Cardiac septum (tissue), 1 donor: Measurements from ENCODE around the gene CATSPER3. TPM values are rescaled to one million over a fixed set of nuclear protein-coding genes. Genes with fewer than 3 reads are reported as not detected.

ENCODE experiments used
- DNase-seq: peaks from one replicate; pipeline ENCODE4 v3.0.0-alpha.2; 2020; ENCODE audit warnings: low spot score
- intact Hi-C: fragments of 100-400 bp; cut with DNase I; formaldehyde crosslinking; loops from one replicate; pipeline ENCODE4 v1.14.0; 2022
- total RNA-seq: library from RNA; stranded (reverse); fragmentation: NEBNext Ultra II Directional; extraction: Animal tissue kit (Norgen Biotek cat#: 25700); gene quantifications from one replicate; pipeline ENCODE4 v1.2.1, GENCODE V29; 2021
- donor health status: DM: no; HTN: no; CAD: no.

The CATSPER3 gene
- total RNA-seq, 1 donor from 2014 or later = 0.54 TPM

DNA sequence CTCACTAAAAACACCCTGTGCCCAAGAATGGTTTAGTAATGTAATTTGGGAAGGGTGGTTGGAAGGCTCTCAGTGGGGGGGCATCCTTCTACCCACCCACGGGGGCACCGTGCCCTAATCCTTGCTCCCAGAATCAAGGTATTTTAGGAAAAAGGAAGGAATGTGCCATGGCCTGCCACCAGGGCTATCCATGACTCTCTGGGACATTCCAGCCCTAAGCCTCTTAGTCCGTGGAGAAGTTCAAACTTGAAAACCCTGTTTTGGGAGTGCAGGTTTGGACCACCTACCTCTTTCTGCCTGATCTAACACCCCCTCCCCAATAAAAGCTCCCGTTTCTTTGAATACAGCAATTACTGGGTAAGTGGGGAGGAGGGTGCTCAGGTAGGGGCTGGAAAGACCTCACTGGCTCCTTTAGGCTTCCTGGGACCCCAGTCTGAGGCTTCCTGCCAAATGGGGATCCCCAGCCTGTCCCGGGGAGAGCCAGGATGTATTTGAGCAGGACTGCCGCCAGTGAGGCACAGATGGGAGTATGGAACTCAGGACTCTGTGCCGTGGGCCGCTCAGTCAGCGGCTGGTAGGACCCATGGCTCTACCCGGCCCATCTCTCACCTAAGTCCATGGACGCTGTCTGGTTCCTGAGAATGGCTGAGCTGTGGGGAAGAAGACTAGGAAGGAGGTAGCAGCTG is 70.0 kb downstream of the CATSPER3 start:
- intact Hi-C loops = no loop called here

DNA sequence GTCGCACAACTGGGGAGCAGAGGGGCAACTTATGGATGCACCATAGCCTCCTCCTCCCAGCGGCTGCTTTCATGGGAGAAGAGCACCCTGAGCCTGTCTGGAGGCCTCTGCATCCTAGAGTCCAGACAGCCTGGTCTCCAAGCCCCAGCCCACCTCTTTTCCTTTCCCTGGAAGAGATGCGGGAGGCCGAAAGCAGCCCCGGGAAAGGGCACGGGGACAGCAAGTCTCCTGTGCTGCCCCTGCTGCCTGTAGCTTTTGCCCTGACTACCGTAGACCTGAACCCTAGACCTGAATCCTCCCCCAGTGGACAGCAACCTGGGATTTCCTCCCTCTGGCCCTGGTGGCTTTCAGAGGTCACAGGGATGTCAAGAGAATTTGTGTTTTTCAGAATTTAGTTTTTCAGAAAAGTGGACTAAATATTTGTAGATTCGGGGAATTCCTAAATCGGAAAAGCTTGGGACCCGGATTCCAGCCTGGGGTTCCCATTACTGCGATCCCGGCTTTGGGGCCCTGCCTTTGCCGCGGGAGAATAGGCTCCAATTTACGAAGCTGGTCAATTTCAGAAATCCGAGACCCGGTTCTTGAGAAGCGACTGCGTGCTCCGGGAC is 70.6 kb downstream of the CATSPER3 start:
- intact Hi-C loops = no loop called here

More for the DNA sequence above, 70.0 kb downstream of the CATSPER3 start:
- no peak for DNase-seq

DNA sequence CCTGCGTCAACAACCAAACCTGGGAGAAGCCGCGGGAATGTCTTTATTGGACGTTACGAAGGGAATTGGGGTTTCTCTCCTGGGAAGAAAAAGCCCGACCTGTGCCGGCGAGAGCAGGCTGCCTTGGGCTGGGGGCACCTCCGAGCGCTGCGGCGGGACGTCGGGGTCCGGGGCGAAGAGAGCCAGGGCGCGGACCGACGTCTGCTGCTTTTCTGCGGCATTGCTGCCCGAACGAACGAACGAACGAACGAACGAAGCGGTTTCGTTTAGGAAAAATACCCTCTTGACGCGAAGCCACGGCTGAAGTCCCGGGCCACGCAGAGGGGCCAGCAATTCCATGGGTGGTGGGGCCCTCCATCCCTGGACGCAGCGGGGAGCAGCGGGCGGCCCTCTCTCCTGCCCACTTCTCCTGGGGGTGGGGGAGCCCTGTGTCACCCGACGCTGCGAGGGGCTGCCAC is 71.1 kb downstream of the CATSPER3 start:
- no peak for DNase-seq
- intact Hi-C loops = no loop called here

More for the DNA sequence above, 70.6 kb downstream of the CATSPER3 start:
- DNase-seq = no peak

DNA sequence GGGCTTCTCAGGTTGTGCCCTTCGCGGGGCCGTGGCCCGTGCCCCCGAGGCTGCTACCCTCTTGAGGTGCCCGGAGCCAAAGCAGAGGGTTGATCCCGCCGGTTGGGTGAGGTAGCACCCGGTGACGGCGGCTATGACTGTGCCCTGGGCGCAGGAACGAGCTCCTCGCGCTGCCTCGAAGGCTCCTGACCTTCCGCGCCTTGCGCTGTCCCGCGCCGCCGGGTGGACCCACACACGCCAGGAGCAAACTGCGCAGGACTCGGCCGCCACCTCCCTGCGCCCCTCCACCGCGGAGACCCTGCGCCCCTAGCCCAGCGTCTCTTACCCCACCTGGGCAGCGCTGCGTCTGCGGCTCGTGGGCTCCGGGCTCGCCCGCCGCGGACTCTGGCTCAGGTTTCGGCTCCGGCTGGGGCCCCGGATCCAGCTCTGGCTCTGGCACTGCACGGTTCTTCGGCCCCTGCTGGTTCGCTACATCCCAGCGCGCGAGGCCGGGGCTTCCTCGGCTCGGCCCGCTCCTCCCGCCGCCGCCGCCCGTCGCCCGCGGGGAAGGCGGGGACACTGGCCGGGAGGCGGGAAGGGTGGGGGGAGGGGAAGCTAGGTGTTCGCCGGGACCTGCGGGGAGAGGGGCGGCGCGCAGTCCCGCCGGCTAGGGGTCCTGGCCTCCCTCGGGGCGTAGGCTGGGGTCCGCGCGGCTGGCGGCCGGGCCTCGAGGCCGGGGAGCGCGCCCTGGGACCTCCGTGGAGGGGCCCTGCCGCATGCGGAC is 71.7 kb downstream of the CATSPER3 start:
- intact Hi-C loops = no loop called here
- no peak for DNase-seq

DNA sequence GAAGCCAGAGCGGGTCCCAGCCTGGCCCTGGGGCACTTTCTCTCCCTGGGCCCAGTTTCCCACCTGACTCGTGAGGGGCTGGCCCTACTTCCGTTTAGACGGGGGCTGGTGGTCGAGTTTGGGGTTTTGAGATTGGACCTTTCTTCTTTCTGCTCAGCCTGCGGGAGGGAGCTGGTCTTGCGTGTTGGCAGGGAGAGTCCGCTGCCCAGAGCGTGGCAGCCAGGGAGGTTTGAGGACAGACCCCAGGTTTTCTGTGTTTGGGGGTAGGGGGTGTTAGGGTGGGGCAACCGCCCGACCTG is 72.3 kb downstream of the CATSPER3 start:
- DNase-seq = no peak
- intact Hi-C loops = no loop called here

DNA sequence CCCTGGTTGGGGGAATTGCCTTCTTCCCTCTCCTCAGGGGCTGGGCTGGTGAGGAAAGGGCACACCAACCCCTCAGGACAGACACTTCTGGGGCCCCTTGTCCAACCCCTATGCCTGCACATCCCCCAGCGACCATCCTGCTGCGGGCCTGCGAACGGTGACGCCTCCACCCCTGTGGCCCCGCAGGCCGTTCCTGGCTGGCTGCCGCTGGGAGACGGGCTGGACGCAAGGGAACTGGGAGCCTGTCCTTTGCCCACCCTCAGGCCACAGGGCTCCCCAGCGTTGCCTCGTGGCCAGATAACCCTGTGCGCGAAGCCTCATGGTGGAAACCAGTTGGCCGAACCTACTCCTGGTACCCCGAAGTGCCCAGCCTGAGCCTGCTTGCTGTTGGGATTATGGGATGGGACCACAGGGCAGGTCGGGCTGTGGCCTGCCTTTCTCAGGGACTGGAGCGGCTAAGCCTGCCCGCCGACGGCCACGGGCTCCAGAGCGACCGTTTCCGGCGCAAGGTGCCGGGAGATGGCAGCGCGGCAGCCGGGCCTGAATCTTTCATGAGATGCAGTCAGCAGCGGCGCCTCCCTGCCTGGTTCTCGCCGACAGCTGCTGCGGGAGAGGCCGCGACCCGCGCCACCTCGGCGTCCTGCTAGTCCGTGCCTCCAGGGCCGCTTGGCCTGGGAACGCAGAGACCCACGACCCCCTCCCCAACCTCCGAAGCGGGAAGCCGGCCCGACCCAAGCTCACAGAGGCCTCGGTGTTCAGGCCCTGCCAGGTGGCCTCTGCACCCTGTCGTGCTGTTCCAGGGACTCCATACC is 72.8 kb downstream of the CATSPER3 start:
- intact Hi-C loops = no loop called here
- no peak for DNase-seq

DNA sequence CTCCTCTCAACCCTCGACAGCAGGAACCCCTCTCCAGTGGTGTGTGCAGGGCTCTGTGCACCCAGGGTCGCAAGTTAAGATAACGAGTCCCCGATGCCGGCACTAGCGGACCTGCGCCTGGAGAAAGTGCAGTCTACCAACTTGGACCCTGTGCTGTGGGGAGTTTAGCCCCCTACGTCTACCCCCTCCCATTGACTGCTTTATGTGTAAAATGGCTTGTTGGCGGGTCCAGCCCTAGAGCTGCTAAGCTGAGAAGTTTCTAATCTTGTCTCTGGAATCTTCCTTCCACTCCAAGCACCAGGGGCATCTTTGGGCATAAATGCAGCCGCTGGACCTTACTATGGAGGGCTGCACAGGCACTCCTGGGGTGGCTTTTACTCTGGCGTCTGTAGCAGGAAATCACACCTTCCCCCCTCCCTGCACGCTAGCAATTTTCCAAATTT is 73.5 kb downstream of the CATSPER3 start:
- intact Hi-C loops = no loop called here
- no peak for DNase-seq

DNA sequence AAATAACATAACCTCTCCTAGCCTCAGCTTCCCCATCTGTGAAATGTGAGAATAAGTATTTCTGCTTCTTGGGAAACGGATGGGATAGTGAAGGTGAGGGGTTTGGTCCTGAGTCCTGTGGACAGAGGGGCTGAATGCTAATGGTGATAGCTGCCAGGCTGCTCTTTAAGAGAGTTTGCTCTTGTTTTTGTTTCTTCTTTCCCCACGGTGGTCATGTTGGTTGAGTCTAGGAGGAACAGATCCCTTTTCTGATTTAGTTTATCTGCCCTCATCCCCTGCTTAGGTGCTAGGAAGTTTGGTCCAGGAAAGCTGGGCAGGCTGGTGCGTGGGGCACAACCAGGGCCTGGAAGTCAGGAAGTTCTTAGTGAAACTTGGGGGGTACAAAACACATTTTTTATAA is 74.0 kb downstream of the CATSPER3 start:
- intact Hi-C loops = no loop called here

DNA sequence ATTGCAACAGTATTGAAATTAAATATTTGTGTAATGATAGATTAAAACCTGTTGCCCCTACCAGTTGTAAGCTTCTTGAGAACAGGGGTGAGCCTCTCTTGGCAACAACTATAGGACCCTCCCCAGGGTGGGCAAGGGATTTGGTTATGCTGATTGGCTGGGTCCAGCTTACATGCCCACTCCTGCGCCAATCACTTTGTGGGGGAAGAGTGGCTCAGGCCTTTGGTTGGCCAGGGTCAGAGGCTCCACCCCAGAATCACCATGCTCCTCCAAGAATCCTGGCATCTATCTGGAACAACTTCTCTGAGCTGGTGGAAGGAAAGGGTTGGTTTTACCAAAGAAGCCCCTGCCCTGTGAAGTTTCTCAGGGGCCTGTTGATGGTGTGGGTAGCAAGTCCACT is 74.9 kb downstream of the CATSPER3 start:
- no peak for DNase-seq
- intact Hi-C loops = no loop called here

More for the DNA sequence above, 74.0 kb downstream of the CATSPER3 start:
- DNase-seq = no peak

DNA sequence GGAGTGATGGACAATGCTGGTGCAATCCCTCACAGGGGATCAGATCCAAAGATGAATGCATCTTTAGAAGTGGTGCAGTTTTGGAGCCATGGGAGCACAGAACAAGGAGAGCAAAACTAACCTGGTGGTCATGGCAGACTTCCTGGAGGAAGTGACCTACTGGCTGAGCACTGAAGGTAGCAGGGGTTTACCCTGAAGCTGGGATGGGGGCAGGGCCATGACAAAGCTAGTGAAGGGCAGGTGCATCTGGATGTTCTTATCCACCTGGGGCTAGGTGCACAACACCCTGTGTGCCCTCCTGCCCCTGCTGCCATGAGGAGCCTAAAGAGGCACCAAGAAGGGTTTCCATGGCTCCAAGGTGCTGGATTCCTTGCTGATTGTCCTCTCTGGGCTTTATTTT is 77.8 kb downstream of the CATSPER3 start:
- no peak for DNase-seq
- intact Hi-C loops = no loop called here

DNA sequence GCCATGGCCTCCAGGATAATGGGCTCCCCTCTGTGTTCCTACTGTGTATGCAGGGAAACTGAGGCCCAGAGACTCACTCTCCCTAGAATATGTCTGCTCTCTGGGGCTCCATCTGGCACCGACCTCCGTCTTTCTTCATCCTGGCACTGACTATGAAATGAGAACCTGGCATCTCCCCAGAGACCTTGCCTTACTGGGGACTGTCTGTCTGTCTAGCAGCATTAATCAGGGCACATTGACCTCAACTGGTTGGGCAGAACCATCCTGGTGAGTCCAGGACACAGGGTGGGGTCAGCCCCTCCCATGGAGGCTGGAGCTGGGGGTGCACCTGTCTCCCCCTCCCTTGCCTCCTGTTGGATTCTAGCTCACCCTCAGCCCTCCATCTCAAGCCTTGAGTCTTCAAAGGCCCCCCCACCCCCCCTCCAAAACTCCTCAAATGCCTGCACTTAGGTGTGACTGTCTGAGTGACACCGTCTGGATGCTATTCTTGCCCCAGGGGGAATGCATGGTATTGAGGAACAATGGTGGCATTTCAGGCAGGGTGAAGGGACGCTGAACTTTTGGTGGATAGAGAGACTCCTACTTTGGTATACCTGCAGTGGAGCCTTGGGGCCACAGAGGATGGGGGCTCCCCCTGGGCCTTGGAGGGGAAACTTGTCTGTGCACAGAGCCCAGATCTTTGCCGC is 79.1 kb downstream of the CATSPER3 start:
- no peak for DNase-seq
- intact Hi-C loops = no loop called here

DNA sequence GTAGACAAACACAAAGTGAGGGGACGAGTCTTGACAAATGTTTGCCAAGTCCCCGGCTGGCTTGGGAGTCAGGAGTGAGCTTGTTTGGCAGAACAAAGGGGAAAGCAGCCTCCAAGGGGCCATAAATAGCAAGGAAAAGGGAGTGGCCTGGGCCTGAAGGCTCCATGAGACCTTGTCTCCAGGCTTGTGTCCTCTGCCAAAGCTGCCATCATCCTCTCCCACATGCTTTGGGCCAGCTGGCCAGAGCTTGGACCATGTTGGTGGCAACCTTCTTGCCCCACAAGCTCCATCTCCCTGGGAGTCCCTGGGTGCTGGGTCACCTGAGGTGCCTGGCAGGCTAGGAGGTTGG is 79.6 kb downstream of the CATSPER3 start:
- no peak for DNase-seq
- intact Hi-C loops = no loop called here

DNA sequence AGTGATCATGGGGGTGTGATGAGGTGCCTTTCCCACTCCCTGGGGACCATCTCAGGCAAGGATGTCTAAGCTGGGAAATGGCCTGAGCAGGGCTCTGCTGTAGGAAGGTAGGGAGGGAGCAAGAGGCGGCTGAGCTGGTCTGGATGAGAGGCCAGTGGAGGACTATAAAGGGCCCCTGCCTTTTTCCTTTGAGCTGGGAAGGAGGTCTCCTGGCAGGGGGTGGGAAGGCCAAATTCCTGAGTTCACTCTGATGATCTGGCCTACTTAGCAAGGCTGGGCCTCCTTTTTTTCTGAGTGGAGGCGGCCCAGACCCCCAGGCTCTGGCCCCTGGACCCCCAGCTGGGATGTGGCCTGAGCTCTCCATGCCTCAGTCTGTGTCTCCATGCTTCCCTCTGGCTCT is 80.6 kb downstream of the CATSPER3 start:
- DNase-seq = no peak
- intact Hi-C loops = no loop called here

DNA sequence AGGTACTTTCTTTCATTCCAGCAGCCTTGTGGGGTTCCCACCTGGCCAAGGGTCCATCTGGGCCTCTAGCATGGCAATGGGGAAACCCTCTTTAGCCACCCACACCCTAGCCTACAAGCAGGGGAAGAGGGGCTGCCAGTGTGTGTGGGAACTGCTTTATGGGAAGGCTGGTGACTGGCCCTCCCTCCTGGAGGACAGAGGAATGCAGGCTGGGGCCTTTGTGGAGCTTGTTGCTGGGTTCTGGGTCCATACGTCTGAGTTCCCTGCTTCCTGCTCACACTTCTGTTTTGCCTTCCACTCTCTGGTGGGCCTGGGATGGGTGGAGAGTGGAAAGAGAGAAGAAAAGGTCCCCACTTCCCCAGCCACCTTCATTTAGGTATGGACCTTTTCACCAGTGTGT is 81.2 kb downstream of the CATSPER3 start:
- intact Hi-C loops = no loop called here
- no peak for DNase-seq

DNA sequence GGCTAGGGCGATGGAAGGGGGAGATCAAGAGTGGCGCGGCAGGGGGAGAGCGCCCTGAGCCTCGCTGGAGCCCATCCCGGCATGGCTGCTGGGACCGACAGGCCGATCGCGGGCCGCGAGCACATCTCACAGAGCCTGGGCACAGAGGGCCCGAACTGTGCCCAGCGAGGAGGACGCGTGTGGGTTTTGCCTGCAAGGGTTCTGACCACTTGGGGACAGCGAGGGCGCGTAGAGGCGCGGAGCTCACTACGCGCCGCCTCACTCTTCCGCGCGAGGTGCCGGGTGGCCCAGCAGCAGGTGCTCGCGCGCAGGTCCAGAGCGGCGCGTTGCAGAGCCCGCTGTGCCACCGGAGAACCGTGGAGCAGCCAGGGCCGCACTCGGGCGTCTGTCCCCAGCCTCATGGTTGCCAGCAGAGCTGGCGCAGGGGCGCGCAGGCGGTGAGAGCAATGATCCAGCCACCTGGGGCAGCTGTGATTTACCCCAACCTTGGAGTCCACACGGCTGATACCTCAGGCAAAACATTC is 82.6 kb downstream of the CATSPER3 start:
- intact Hi-C loops = loop anchor here (10.0 kb wide), 1 partner anchor 144 kb away; no protein-coding TSS in a partner anchor
- DNase-seq = no peak

DNA sequence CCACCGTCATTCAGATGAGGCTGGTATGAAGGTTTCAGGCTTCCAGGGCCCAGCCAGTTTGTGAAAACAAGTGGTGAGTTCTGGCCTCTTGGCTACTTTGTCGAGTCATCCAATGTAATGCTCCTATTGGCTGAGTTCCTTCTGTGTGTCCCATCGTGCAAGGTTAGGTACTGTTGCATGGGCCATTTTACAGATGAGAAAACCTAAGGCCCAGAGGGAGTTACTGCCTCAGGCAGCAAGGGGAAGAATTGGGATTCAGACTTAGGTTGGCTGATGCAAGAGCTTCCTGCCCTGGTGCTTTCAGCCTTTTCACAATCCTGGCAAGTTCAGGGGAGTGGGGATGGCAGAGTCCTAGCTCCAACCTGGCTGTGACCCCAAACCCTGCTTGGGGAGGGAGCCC is 83.7 kb downstream of the CATSPER3 start:
- intact Hi-C loops = loop anchor here (10.0 kb wide), 1 partner anchor 143 kb away; no protein-coding TSS in a partner anchor
- DNase-seq = no peak

DNA sequence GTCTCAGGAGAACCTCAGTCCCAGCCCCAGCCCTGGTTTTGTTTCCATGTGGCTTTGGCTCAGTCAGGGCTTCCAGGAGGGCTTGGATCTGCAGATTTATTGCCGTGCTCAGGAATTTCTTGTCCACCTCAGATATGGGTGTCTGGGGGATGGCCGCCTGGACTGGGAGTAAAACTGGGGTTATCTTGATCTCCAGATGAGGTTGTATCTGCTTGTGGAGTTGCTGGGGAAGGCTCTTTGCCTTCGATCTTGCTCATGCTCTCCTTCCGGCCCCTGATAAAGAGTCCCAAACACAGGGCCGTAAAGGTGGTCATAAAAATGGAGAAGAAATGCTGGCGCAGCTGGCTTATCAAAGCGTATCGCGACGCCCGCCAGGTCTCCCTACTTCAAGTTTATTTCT is 84.2 kb downstream of the CATSPER3 start:
- intact Hi-C loops = loop anchor here (10.0 kb wide), 1 partner anchor 143 kb away; no protein-coding TSS in a partner anchor
- no peak for DNase-seq

DNA sequence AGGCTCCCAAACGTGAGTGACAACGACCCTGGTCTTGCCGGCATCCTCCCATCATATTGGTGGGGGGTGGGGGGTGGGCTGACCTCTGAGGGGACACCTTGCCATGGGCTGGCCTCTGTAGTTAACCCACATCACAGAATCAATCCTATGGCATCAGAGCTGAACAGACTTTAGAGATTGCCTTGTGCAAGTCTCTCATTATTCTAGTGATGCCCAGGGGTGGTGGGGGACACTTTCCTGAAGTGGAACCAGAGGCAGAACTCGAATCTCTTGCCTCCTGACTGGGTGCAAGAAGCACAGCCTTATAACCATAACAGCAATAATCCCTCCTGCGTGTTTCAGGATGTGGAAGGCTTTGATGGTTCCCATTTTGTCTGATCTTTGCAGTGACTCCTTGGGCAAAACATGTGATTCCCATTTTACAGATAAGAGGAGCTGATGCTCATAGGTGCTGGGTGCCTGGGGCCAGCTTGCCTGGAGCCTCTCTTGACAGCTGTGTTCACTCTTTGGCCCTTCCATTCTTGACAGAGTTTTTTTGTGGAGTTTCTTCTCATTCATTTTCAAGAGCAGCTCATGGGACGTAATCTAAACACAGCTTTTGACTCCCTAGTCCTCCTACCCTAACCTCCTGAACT is 84.9 kb downstream of the CATSPER3 start:
- DNase-seq = no peak
- intact Hi-C loops = loop anchor here (10.0 kb wide), 1 partner anchor 142 kb away; no protein-coding TSS in a partner anchor

DNA sequence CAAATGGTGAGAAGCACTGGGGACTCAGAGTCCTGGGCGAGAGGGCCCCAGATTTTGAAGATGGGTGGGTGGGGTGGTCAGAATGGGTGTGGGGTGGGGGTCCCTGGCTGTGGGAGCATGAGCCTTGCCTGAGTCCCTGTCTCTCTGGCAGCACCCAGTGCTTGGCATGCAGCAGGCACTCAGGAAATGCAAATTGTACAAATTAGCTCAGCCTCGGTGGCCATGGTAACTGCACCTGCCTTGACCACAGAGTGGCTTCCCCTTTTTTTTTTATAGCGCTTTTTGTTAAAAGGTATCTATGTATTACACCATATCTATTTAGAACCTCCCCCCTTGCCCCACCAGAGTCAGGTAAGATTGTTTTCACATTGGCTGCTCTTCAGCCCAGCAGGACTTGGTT is 85.6 kb downstream of the CATSPER3 start:
- intact Hi-C loops = loop anchor here (10.0 kb wide), 1 partner anchor 142 kb away; no protein-coding TSS in a partner anchor
- no peak for DNase-seq
